ENCODE measurements around the gene NDUFA11. TPM values are rescaled to one million over a fixed set of nuclear protein-coding genes. Genes with fewer than 3 reads are reported as not detected.

Gene NDUFA11
- polyA plus RNA-seq, 1 donor = 191 TPM

DNA sequence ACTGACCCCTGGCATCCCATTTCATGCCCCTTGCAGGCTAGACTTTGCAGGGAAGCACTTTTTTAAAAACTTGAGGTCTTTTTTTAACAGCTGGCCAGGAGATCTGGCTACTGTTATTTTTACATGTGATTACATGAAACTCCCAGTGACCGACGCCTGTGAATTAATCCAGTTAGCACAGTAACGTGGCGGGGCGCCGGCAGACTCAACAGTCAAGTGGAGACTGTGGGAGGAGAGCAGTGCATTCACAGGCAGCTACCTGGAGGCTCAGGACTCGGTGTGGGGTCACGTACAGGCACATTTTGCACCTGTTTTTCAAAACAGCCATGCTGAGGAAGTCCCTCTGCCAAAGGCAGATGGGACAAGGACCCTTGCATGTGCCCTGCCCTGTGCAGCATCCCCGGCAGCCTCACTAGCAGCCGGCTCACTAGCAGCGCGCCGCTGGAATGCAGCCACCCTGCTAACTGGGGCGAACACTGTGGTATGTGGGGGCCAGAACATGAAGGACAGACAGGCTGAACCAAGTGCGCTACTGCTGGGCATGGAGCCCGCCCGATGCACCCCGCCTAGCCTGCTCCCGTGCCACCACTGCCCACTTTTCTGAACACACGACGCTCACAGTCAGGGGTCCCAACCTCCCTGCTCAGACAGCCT lies 29.1 kb upstream of the NDUFA11 start:
- no peak for DNase-seq (ENCODE audit: low read depth)

DNA sequence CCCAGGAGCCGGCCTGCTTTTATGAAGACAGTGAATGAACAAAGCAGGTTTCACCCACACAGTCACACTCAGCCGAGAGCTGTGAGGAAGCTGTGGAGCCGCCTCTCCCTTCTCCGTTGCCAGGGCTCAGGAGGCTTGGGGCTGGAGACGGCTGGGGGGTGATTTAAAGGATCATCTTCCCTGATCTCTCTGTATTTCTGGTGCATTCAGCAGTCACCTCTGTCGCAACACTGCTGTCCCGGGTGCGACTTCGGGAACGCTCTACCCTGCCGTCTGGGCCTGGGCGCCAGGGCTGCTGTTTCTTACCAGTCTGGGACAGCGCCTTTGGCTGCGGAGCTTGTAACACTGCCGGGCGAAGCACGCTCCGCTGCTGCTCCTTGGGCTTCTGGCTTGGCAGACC lies 28.6 kb upstream of the NDUFA11 start:
- DNase-seq (ENCODE audit: low read depth) = no peak

DNA sequence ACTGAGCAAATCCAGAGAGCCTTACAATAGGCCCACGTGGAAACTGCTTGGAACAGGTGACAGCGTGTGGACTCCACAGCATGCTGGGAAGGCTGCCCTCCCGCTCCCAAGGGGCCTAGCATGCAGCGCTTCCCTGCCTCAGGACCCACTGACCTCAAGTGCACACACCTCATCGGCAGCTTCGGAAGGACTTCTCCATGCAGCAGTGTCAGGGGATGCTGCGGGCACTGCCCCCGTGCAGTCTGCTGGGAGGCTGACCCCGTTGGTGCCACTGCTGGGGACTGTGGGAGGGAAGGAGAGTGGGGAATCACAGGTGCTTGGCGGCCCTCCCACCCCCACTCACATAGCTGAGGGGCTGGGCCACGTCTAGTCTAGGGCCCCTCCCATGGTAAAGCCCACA lies 27.7 kb upstream of the NDUFA11 start:
- no peak for DNase-seq (ENCODE audit: low read depth)

DNA sequence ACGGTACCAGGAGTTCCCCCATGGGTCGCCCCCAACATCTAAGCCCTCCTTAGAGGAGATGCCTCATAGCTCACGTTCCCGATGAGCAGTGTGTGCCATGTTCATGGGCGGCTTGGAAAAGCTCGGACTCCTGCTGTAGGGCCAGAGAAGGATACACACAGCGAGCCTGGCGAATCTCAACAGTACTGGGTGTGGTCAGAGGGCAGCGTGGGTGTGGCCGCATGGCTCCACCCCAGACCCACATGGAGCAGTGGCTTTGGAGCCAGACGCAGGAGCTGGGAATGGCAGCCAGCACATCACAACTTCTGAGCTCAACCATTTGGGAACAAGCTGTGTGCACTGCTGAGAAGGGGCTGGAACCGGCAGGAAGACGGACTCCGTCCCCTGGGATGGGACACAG lies 26.0 kb upstream of the NDUFA11 start:
- no peak for DNase-seq (ENCODE audit: low read depth)

DNA sequence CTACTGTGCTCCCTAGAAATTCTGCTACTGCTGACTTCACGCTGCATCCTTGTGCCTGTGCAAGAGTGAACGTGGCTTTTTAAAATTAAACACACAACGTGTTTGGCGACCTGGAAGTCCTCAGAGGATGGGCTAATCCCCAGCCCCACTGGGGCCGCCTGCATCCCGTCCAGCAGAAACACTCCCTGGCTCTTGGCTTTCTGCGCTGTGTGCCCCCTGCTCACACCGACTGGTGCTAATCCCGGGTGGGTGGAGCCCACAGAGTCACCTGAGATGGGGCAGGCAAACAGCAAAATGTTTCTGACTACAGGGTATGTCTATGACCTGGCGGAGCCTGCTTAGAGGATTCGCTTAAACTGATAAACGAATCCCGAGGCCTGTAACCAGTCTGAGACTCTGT lies 25.6 kb upstream of the NDUFA11 start:
- no peak for DNase-seq (ENCODE audit: low read depth)

DNA sequence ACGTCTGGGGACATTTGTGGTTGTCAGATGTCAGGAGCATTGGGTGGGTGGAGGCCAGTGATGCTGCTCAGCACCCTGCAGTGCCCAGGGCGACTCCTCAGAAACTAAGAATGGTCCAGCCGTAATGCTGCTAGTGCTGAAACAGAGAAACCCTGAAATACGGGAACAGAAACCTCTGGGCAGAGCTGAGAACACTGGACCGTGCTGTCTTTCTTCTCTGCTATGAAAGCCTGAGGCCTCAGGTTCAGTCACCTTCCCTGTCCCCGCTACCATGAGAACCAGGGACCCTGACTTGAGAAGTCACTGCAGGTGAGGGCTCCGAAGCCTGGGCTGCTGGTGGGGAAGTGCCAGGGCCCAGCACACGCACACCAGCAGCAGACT lies 23.8 kb upstream of the NDUFA11 start:
- no peak for DNase-seq (ENCODE audit: low read depth)

DNA sequence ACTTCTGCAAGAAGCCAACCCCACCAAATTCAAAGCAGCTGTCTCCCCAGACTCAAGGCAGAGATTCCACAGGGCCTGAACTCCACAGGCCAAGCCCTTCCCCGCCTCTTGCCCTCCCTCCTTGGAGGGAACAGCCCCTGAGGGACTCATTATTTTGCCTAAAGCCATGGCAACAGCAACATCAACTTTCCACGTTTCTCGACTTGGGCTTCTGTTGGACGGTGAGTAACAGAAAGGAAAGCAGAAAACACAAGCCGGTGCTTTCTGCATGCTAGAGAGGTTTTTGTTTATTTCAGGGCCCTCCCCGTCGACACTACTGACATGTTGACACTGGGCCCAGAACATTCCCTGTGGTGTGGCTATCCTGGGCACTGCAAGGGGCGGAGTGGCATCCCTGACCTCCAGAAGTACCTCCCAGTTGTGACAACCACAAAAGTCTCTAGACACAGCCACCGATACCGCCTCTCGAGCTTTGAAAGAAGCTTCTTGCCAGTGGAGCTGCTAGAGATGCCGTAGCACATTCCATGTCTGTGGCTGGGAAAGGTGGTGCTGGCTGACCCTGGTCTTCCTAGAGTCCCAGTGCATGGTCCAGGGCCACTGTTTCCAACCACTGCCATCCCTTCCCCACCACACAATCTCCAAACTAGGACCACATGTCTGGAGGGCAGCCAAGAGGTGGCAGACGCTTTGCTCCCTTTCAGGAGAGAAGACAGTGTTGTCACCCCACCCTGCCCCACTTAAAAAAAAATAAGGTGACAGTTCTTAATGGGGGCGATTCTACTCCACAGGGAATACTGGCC lies 23.3 kb upstream of the NDUFA11 start:
- DNase-seq (ENCODE audit: low read depth) = peak; percentile 79

DNA sequence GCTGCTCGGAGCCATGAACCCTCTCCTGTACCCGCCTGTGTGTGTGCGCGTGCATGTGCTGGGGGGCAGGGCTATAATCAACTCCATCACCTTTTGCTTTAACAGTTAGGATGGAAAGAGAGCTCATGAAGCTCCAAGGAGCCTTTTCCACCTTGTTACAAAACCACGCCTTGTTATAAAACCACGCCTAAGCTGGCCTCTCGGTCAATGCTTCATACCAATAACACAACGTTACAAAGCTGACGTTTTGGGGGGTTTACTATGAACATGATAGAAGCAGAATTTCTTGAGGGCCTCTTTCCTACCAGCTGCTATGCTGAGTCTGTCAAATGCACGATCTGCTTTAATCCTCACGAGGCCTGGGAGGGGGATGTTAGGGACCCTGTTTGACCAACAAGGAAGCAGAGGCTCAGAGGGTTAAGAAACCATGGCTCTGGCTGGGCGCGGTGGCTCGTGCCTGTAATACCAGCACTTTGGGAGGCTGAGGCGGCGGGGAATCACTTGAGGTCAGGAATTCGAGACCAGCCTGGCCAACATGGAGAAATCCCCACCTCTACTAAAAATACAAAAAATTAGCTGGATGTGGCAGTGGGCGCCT lies 22.3 kb upstream of the NDUFA11 start:
- DNase-seq (ENCODE audit: low read depth) = no peak

DNA sequence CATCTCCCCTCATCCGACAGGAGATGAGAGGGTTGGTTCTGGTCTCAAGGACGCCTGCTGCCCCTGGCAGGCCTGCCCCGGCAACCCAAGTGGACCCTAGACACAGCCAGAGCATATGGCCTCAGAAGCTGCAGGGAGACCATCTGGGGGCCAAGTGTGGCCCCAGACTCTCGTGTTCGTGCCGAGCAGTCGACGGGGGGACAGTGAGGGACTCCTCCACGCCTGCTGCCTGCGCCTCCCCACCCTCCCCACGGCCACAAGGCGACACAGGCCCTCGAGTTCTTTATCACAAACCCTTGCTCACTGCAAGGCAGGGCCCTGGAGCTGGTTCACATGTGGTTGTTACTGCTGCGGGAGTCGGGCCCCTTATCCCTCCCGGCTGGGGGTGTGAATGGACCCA lies 19.8 kb upstream of the NDUFA11 start:
- DNase-seq (ENCODE audit: low read depth) = no peak

DNA sequence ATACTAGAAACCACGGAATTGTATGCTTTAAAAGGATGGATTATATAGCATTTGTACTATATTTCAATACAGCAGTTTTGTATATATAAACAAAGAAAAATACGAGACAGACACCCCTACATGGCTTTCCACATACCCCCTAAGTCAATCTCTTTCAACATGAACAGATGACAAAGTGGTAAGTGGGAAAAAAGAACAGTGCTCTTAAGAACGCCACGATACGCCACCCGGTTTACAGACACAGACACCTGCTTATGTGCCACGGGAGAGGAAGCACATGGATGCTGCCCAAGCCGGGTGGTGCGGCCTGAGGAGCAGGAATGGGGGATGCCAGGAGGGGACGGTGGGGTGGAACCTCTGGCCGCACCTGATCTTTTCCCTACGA lies 18.6 kb upstream of the NDUFA11 start:
- no peak for DNase-seq (ENCODE audit: low read depth)

DNA sequence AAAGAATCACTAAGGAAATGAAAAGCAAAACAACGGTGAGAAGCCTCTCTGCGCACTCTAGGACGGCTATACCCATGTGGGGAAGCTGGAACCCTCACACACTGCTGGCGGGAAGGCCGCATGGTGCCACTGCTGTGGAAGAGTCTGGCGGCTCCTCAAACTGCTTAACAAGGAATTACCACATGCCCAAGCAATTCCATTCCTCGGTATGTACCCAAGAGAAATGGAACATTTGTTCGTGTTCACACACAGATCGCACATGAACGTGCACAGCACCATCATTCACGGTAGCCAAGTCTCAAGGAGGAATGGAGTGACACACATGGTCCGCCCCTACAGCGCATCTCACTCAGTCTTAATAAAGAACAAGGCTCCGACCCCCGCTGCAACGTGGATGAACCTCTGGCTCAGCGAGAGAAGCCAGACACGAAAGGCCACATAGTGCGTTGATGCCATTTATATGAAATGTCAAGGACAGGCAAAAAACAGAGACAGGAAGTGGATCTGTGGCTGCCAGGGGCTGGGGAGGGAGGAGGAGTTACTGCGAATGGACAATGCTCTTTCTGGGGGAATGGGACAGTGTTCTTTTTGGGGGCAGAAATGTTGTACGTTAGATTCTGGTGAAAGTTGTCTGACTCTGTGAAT lies 18.0 kb upstream of the NDUFA11 start:
- DNase-seq (ENCODE audit: low read depth) = no peak

DNA sequence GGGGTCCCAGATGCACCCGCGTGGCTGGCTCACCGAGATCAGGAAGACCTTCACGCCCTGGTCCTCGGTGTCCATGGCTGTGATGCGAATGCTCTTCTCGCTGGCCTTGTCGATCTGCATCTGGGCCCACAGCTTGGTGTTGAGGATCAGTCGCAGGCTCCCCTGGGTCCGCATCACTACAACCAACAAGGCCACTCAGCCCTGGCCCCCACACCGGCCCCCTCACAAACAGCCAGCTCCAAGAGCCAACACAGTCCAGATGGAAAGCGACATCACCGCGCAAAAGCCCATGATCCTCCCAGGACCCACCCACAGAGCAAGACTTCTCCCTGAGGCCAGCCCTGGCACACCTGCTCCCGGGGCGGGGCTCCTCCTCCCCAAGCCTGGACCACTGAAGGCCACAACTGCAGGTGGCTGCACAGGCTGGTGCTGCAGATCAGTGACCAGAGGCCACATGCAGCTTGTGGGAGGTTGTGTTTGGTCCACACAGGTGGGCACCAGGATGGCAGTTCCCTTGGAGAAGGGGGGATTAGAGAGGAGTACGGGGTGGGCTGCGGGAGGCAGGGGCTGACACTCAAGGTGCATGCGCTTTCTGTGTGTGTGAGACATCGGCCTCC lies 15.0 kb upstream of the NDUFA11 start:
- DNase-seq (ENCODE audit: low read depth) = no peak

DNA sequence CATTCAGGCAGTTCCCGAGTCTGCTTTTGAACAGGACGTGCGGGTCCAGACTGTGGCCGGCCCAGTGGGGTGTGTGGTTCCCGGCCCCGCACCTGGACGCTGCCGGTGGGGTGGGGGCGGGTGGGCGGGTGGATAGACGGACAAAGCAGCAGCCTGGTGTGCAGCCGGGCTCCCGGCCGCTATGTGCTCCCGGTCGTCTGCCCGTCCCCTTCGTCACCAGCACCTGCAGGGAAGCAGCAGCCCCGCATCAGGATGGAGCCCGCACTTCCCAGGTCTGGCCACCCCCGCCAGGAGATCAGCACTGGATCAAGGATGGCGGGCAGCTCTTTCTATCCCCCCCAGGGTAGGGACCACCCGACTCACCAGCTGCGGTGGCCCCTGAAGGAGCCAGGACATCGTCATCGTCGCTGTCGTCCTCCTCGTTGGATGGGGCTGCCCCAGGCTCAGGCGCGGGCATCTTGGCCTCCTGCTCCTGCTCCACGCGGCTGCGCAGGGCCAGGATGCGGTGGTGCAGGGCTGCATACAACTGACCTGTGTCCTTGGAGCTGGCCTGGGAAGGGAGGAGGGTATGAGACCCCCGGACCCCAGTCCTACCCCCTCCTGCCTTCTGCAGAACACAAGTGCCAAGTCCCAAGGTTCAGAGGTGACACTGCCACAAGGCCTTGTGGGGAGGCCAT lies 14.0 kb upstream of the NDUFA11 start:
- DNase-seq (ENCODE audit: low read depth) = no peak

DNA sequence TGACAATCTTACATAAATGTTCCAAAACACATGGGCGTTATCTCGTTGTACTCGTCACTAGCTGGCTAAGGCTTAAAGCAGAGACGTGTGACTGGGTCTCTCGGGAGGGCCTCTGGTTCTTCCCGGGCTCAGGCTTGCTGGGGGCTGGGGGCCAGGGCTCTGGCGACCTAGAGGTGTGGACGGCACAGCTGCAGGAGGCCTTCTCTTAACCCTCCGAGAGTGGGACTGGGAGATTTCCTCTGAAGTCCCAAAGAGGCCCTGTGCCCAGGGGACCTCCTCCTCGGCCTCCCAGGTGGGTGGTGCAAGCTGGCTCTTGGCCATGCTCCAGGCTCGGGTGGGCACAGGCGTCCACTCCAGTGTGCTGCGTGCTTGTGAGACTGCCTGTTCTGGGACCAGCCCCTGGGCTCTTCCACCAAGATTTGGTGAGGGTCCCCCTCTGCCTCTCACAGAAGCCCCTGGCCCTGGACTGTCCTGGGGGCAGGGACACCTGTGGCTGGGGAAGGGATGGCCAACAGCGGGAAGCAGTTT lies 12.7 kb upstream of the NDUFA11 start:
- peak; percentile 35 for DNase-seq (ENCODE audit: low read depth)

DNA sequence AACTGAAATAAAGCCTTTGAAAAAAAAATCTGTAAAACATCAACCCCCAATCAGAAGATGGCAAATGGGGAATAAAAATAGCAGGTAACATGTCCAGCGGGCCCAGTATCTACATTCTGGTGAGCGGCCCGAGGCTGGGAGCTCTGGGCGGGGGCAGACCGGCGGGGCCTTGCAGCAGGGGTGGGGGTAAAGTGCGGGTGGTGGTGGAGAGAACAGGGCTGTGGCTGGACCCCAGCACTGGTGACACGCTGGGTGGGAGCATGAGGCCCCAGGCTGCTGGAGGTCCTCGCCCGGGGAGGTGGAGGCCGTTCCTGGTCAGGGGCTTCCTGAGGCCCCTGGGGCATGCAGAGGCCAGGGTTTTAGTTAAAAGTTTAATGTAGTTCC lies 12.2 kb upstream of the NDUFA11 start:
- DNase-seq (ENCODE audit: low read depth) = no peak

DNA sequence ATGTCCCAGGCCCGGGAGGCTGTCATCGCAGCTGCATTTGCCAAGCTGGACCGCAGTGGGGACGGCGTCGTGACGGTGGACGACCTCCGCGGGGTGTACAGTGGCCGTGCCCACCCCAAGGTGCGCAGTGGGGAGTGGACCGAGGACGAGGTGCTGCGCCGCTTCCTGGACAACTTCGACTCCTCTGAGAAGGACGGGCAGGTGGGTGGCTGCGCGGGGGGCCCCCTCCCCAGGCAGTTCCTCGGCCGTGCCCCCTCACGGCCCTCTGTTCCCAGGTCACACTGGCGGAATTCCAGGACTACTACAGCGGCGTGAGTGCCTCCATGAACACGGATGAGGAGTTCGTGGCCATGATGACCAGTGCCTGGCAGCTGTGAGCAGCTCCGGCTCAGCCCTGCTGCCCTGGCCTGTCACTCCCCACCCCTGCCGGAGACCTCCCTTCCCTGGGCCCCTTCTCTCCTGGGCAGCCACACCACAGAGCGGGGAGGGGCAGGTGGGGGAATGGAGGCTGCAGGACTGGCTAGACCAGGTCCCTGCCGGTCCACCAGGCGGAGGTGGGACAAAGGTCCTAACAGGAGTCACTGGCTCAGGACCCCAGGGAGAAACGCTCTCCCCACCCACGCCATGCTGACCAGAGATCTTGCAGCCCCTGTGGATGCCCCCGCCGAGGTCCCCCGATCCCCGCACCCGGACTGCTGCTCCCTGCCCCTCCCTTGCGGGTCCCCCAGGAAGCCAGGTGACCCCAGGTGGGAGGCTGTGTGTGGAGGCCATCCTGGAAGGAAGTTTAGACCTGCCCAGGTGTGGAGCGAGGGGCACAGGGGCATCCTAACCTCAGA lies 11.6 kb upstream of the NDUFA11 start:
- no peak for DNase-seq (ENCODE audit: low read depth)

DNA sequence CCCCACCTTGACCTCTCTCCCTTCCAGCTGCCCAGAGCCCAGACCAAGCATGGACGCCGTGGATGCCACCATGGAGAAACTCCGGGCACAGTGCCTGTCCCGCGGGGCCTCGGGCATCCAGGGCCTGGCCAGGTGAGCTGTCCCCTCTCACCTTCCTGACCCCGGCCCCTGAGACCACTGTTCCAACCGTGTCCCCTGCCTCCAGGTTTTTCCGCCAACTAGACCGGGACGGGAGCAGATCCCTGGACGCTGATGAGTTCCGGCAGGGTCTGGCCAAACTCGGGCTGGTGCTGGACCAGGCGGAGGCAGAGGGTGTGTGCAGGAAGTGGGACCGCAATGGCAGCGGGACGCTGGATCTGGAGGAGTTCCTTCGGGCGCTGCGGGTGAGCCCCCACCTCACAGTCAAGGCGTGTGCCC lies 10.8 kb upstream of the NDUFA11 start:
- no peak for DNase-seq (ENCODE audit: low read depth)

DNA sequence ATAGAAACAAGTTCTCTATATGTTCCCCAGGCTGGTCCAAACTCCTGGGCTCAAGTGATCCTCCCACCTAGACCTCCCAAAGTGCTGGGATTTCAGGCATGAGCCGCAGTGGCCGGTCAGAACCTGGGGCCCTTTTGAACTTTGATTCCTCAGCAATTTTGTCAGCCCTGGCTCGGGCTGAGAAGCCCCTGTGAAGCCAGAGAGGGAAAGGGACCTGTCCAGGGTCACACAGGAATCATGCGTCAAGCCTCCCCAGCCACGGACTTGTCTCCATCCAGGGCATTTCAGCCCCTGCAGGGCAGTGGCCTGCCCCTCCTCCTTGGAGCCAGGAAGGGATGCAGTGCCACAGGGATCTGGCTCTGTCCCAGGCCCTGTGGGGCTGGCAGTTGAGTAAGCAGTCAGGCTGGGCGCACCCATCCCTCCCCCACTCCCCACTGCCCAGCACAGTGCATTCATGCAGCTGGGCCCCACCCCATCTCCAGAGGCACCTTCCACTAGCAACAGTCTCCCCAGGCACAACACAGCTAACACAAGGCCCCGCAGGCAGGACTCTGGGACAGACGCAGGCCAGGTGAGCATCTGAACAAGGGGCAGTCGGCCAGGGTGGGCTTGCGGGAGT lies 10.3 kb upstream of the NDUFA11 start, which contains the start of gene CAPS:
CAPS (plus strand) TSS at position 516 of the 619 bp plus-strand sequence. CDS start 153 bp downstream, outside the sequence.
- no peak for DNase-seq (ENCODE audit: low read depth)

DNA sequence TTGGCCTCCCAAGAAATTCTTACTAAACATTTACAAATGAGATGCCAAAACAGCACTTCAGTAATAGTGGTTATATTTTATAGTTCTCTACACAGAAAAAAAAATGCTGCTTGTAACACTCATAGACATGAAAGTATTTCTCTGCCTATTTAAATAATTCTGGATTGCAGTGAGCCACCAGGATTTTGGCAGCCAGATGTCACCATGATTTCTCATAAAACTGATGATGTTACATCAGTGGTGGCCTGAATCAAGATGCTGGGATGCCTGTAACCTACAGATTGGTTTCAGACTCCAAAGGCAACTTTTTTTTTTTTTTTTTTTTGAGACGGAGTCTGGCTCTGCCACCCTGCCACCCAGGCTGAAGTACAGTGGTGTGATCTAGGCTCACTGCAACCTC lies 7.8 kb upstream of the NDUFA11 start:
- no peak for DNase-seq (ENCODE audit: low read depth)

DNA sequence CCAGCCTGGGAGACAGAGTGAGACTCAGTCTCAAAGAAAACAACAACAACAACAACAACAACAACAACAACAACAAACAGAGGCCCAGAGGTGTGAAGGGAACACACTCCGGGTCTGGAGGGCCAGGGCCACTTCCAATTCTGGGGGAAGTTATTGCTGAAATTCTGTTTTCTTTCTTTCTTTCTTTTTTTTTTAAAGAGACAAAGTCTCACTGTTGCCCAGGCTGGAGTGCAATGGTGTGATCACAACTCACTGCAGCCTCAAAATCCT lies 7.0 kb upstream of the NDUFA11 start:
- DNase-seq (ENCODE audit: low read depth) = no peak

Data from forelimb muscle (tissue), 1 donor.